ENCODE measurements around the gene TSPAN1. TPM values are rescaled to one million over a fixed set of nuclear protein-coding genes. Genes with fewer than 3 reads are reported as not detected.

TSPAN1 gene
- total and polyA plus RNA-seq, 2 of the 13 experiments (the other 11 are each of a cell fraction or from before 2014, with no cell fraction given) = 1.7 to 2.9 TPM

GRCh38 chr1:46132529-46133180, 42.2 kb upstream of the TSPAN1 start, which contains the start of gene PIK3R3 (continued):
- TF ChIP-seq, protein P1, sequence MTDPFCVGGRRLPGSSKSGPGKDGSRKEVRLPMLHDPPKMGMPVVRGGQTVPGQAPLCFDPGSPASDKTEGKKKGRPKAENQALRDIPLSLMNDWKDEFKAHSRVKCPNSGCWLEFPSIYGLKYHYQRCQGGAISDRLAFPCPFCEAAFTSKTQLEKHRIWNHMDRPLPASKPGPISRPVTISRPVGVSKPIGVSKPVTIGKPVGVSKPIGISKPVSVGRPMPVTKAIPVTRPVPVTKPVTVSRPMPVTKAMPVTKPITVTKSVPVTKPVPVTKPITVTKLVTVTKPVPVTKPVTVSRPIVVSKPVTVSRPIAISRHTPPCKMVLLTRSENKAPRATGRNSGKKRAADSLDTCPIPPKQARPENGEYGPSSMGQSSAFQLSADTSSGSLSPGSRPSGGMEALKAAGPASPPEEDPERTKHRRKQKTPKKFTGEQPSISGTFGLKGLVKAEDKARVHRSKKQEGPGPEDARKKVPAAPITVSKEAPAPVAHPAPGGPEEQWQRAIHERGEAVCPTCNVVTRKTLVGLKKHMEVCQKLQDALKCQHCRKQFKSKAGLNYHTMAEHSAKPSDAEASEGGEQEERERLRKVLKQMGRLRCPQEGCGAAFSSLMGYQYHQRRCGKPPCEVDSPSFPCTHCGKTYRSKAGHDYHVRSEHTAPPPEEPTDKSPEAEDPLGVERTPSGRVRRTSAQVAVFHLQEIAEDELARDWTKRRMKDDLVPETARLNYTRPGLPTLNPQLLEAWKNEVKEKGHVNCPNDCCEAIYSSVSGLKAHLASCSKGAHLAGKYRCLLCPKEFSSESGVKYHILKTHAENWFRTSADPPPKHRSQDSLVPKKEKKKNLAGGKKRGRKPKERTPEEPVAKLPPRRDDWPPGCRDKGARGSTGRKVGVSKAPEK (CRISPR knock-in tag; IDR thresholded peaks at IDR 0.05; ENCODE audit: borderline replicate concordance) = 0 out of 2 replicates have a peak, but pooled peaks have one; percentile 31
- TF ChIP-seq DDIT3 (CRISPR knock-in tag; IDR thresholded peaks at IDR 0.05) (no peak), SMARCC2 (IDR thresholded peaks at IDR 0.05) (no peak), ASH2L (IDR thresholded peaks at IDR 0.05; ENCODE audit: insufficient read length, low read depth, low read length) (peak; percentile 72), MED1 (CRISPR knock-in tag; IDR thresholded peaks at IDR 0.05) (peak; percentile 71), ZNF761 (CRISPR knock-in tag; conservative IDR thresholded peaks at IDR 0.05) (peak; percentile 94), ZFP36L2 (CRISPR knock-in tag; IDR thresholded peaks at IDR 0.05) (peak; percentile 89), ZSCAN9 (CRISPR knock-in tag; IDR thresholded peaks at IDR 0.05; ENCODE audit: borderline replicate concordance) (peak; percentile 99), AHR (CRISPR knock-in tag; IDR thresholded peaks at IDR 0.05) (peak; percentile 97), KMT2A (CRISPR knock-in tag; IDR thresholded peaks at IDR 0.05) (peak; percentile 90), MAZ (IDR thresholded peaks at IDR 0.05; ENCODE audit: borderline replicate concordance, low read depth, low read length) (peak; percentile 88), MAZ (CRISPR knock-in tag; IDR thresholded peaks at IDR 0.05; ENCODE audit: low read depth) (peak; percentile 93), TOPORS (CRISPR knock-in tag; IDR thresholded peaks at IDR 0.05) (peak; percentile 93), HDAC6 (IDR thresholded peaks at IDR 0.05; ENCODE audit: low read depth, low read length) (no peak), CHCHD3 (CRISPR knock-in tag; IDR thresholded peaks at IDR 0.05) (peak; percentile 67; the same call in 1 of the 2 replicates), GRHL1 (CRISPR knock-in tag; conservative IDR thresholded peaks at IDR 0.05) (peak; percentile 73; the same call in 1 of the 2 replicates), ZNF432 (CRISPR knock-in tag; IDR thresholded peaks at IDR 0.05; ENCODE audit: borderline replicate concordance) (no peak), KMT2B (CRISPR knock-in tag; IDR thresholded peaks at IDR 0.05) (peak; percentile 96), ZNF274 (CRISPR knock-in tag; IDR thresholded peaks at IDR 0.05) (peak; percentile 96), NAIF1 (CRISPR knock-in tag; IDR thresholded peaks at IDR 0.05; ENCODE audit: borderline replicate concordance) (peak; percentile 88), ZNF703 (CRISPR knock-in tag; IDR thresholded peaks at IDR 0.05; ENCODE audit: borderline replicate concordance) (peak; percentile 97), ZNF547 (CRISPR knock-in tag; IDR thresholded peaks at IDR 0.05) (peak; percentile 99), ZMAT3 (CRISPR knock-in tag; conservative IDR thresholded peaks at IDR 0.05) (peak; percentile 98), ZSCAN30 (CRISPR knock-in tag; IDR thresholded peaks at IDR 0.05) (no peak; the same call in 1 of the 2 replicates)
- TF ChIP-seq, protein P2, sequence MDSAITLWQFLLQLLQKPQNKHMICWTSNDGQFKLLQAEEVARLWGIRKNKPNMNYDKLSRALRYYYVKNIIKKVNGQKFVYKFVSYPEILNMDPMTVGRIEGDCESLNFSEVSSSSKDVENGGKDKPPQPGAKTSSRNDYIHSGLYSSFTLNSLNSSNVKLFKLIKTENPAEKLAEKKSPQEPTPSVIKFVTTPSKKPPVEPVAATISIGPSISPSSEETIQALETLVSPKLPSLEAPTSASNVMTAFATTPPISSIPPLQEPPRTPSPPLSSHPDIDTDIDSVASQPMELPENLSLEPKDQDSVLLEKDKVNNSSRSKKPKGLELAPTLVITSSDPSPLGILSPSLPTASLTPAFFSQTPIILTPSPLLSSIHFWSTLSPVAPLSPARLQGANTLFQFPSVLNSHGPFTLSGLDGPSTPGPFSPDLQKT (CRISPR knock-in tag; IDR thresholded peaks at IDR 0.05; ENCODE audit: borderline replicate concordance) = peak; percentile 83; the same call in 1 of the 2 replicates

Measured in HepG2 (cell line).